Embryonic facial prominence (tissue), 1 donor: ENCODE measurements around the gene EXOC3L1.

Source experiments
- DNase-seq: peaks from one replicate; pipeline ENCODE4 v3.0.0-alpha.2; 2016; ENCODE audit errors: extremely low spot score

Gene EXOC3L1

GRCh38 chr16:67197704-67198103, 7.8 kb upstream of the EXOC3L1 start:
- DNase-seq = no peak

GRCh38 chr16:67196881-67197280, 6.9 kb upstream of the EXOC3L1 start:
- no peak for DNase-seq

- DNase-seq = no peak
These were observed 5.7 kb upstream of the EXOC3L1 start for GRCh38 chr16:67195676-67196075.

GRCh38 chr16:67194260-67194659, 4.3 kb upstream of the EXOC3L1 start:
- DNase-seq = no peak

GRCh38 chr16:67193536-67193935, 3.6 kb upstream of the EXOC3L1 start:
- DNase-seq = no peak

- DNase-seq = no peak
These were observed 2.9 kb upstream of the EXOC3L1 start for GRCh38 chr16:67192781-67193361.

GRCh38 chr16:67191995-67192681, 2.2 kb upstream of the EXOC3L1 start, which contains the start of gene E2F4:
Gene E2F4, plus strand, starts transcription at chr16:67192155. Its CDS starts 73 bp downstream, at chr16:67192228.
- DNase-seq = peak; percentile 82

GRCh38 chr16:67191411-67191994, 1.6 kb upstream of the EXOC3L1 start:
- DNase-seq = no peak

GRCh38 chr16:67190448-67191399, 788 bp upstream of the EXOC3L1 start:
- no peak for DNase-seq

- DNase-seq = no peak
These were observed 1.1 kb downstream of the EXOC3L1 start for GRCh38 chr16:67188798-67189197.

GRCh38 chr16:67188323-67188722, 1.6 kb downstream of the EXOC3L1 start:
- DNase-seq = no peak

GRCh38 chr16:67187175-67187890, 2.6 kb downstream of the EXOC3L1 start:
- DNase-seq = no peak

- DNase-seq = no peak
These were observed 3.4 kb downstream of the EXOC3L1 start for GRCh38 chr16:67186550-67186950.

- no peak for DNase-seq
These were observed 4.2 kb downstream of the EXOC3L1 start for GRCh38 chr16:67185651-67186134.

- DNase-seq = peak; percentile 43
These were observed 4.8 kb downstream of the EXOC3L1 start for GRCh38 chr16:67184995-67185650.

- DNase-seq = no peak
These were observed 5.4 kb downstream of the EXOC3L1 start for GRCh38 chr16:67184453-67184994.

GRCh38 chr16:67183627-67184452, 6.1 kb downstream of the EXOC3L1 start, which contains the start of gene MATCAP1:
Gene MATCAP1, minus strand, starts transcription at chr16:67183963. Its CDS starts 3,353 bp downstream, at chr16:67180610.
- DNase-seq = peak; percentile 96

- DNase-seq = no peak
These were observed 6.7 kb downstream of the EXOC3L1 start for GRCh38 chr16:67183284-67183626.

GRCh38 chr16:67182288-67182687, 7.6 kb downstream of the EXOC3L1 start:
- DNase-seq = no peak
